ENCODE data around the gene STX3. TPM values are rescaled to one million over a fixed set of nuclear protein-coding genes. Genes with fewer than 3 reads are reported as not detected.

The STX3 gene
- total and polyA plus RNA-seq, 2 donors (not counting 1 experiment from before 2014, with no cell fraction given), result 7.6 to 16.6 TPM

GRCh38 chr11:59845399-59845798 is 90.2 kb downstream of the STX3 start, which contains the start of gene CBLIF:
Gene CBLIF, minus strand, starts transcription at chr11:59845499. Its CDS starts 46 bp downstream, at chr11:59845453.
- Histone ChIP-seq H2AFZ (ENCODE audit: insufficient read depth, low read depth, low read length, poor library complexity, severe bottlenecking) (no peak within 1 kb of the TSS), H3K4me2 (replicated peaks; ENCODE audit: low read depth, low read length, poor library complexity, severe bottlenecking) (no peak within 1 kb of the TSS), H3K27ac (ENCODE audit: low read length in 2 of 2) (no peak within 1 kb of the TSS), H3K27me3 (replicated peaks in 1 of 4; ENCODE audit: control extremely low read depth in 1 of 4, control insufficient read depth in 3 of 4, insufficient read depth in 4 of 4, low read length in 3 of 4) (no peaks in the 10 kb centered on the region), H3K36me3 (replicated peaks in 1 of 2; ENCODE audit: control extremely low read depth in 1 of 2, control insufficient read depth in 1 of 2, extremely low read depth in 1 of 2, insufficient read depth in 2 of 2, low read length in 1 of 2) (no peaks in the 10 kb centered on the region), H3K9ac (ENCODE audit: low read length) (no peak within 1 kb of the TSS), H3K9me3 (ENCODE audit: control extremely low read depth in 1 of 3, control insufficient read depth in 2 of 3, insufficient read depth in 1 of 3, low read length in 2 of 3) (peaks cover 0 to 3% (median 0%) of the 10 kb centered on the region in 3 donors), H3K79me2 (ENCODE audit: control insufficient read depth, insufficient read depth, low read length) (no peaks in the 10 kb centered on the region), H3K4me3 (ENCODE audit: control extremely low read depth in 1 of 5, extremely low read depth in 1 of 5, insufficient read depth in 1 of 5, low read depth in 2 of 5, low read length in 4 of 5) (no peak within 1 kb of the TSS), H3K4me1 (ENCODE audit: control insufficient read depth in 2 of 2, insufficient read depth in 2 of 2, low read length in 2 of 2) (no peaks in the 10 kb centered on the region), H4K20me1 (ENCODE audit: control insufficient read depth, insufficient read depth, low read length, poor library complexity, severe bottlenecking) (no peaks in the 10 kb centered on the region)
- Mint-ChIP-seq H3K4me3 (no peak within 1 kb of the TSS), H3K27ac (no peak within 1 kb of the TSS), H3K27me3 (peaks cover 15% of the 10 kb centered on the region), H3K4me1 (no peaks in the 10 kb centered on the region), H3K9me3 (ENCODE audit: insufficient read depth) (no peaks in the 10 kb centered on the region)
- POLR2A ChIA-PET, result no interaction called here
- CTCF ChIA-PET, result no interaction called here
- TF ChIP-seq EZH2 (IDR thresholded peaks at IDR 0.05; ENCODE audit: borderline replicate concordance, insufficient read depth, low read depth, low read length, poor library complexity, severe bottlenecking) (no peak), CTCF (IDR thresholded peaks at IDR 0.05) (no peak)
- DNase-seq, result no peak
- intact Hi-C loops (cut with micrococcal nuclease), result no loop called here
- ATAC-seq (ENCODE audit: low read depth), result no peak
- no CpG with 5 or more reads among the region's 4 CpGs for WGBS (ENCODE audit: insufficient coverage)

GRCh38 chr11:59846556-59846955 is 91.4 kb downstream of the STX3 start:
- Histone ChIP-seq H3K27ac (ENCODE audit: low read length in 2 of 2) (no peak overlapping the region), H3K4me3 (ENCODE audit: control extremely low read depth in 1 of 5, extremely low read depth in 1 of 5, insufficient read depth in 1 of 5, low read depth in 2 of 5, low read length in 4 of 5) (no peak overlapping the region), H2AFZ (ENCODE audit: insufficient read depth, low read depth, low read length, poor library complexity, severe bottlenecking) (no peak overlapping the region), H3K27me3 (replicated peaks in 1 of 4; ENCODE audit: control extremely low read depth in 1 of 4, control insufficient read depth in 3 of 4, insufficient read depth in 4 of 4, low read length in 3 of 4) (no peaks in the 10 kb centered on the region), H3K79me2 (ENCODE audit: control insufficient read depth, insufficient read depth, low read length) (no peaks in the 10 kb centered on the region), H4K20me1 (ENCODE audit: control insufficient read depth, insufficient read depth, low read length, poor library complexity, severe bottlenecking) (no peaks in the 10 kb centered on the region), H3K9ac (ENCODE audit: low read length) (no peak overlapping the region), H3K9me3 (ENCODE audit: control extremely low read depth in 1 of 3, control insufficient read depth in 2 of 3, insufficient read depth in 1 of 3, low read length in 2 of 3) (peaks cover 0 to 3% (median 0%) of the 10 kb centered on the region in 3 donors), H3K36me3 (replicated peaks in 1 of 2; ENCODE audit: control extremely low read depth in 1 of 2, control insufficient read depth in 1 of 2, extremely low read depth in 1 of 2, insufficient read depth in 2 of 2, low read length in 1 of 2) (no peaks in the 10 kb centered on the region), H3K4me1 (ENCODE audit: control insufficient read depth in 2 of 2, insufficient read depth in 2 of 2, low read length in 2 of 2) (no peaks in the 10 kb centered on the region), H3K4me2 (replicated peaks; ENCODE audit: low read depth, low read length, poor library complexity, severe bottlenecking) (no peak overlapping the region)
- intact Hi-C loops (cut with micrococcal nuclease), result no loop called here
- no CpG with 5 or more reads among the region's 5 CpGs for WGBS (ENCODE audit: insufficient coverage)
- Mint-ChIP-seq H3K4me3 (no peak overlapping the region), H3K4me1 (no peaks in the 10 kb centered on the region), H3K9me3 (ENCODE audit: insufficient read depth) (no peaks in the 10 kb centered on the region), H3K27ac (no peak overlapping the region), H3K27me3 (peaks cover 15% of the 10 kb centered on the region)
- CTCF ChIA-PET, result no interaction called here
- ATAC-seq (ENCODE audit: low read depth) (no peak), DNase-seq (no peak)
- POLR2A ChIA-PET, result no interaction called here
- no peak for TF ChIP-seq EZH2 (IDR thresholded peaks at IDR 0.05; ENCODE audit: borderline replicate concordance, insufficient read depth, low read depth, low read length, poor library complexity, severe bottlenecking)
- no peak for TF ChIP-seq CTCF (IDR thresholded peaks at IDR 0.05)

Measured in B cell (primary cell).